GM21529 (cell line): ENCODE measurements around the gene HTR1B.

Experiments used
- ATAC-seq: cut with Tn5 transposase; IDR thresholded peaks from one replicate; pipeline ENCODE4 v1.9.1; 2021; ENCODE audit not compliant: unreplicated experiment

The HTR1B gene

GRCh38 chr6:77456531-77457248, 6.6 kb downstream of the HTR1B start:
- no peak for ATAC-seq

GRCh38 chr6:77455271-77455670, 8.0 kb downstream of the HTR1B start:
- no peak for ATAC-seq

GRCh38 chr6:77454386-77454785, 8.9 kb downstream of the HTR1B start:
- ATAC-seq, result no peak

- ATAC-seq, result no peak
Observed at GRCh38 chr6:77451466-77451865, 11.8 kb downstream of the HTR1B start.

GRCh38 chr6:77450924-77451323, 12.4 kb downstream of the HTR1B start:
- no peak for ATAC-seq

- no peak for ATAC-seq
Observed at GRCh38 chr6:77448546-77448945, 14.7 kb downstream of the HTR1B start.

GRCh38 chr6:77447254-77447653, 16.0 kb downstream of the HTR1B start:
- no peak for ATAC-seq

- no peak for ATAC-seq
Observed at GRCh38 chr6:77446249-77446648, 17.0 kb downstream of the HTR1B start.

- no peak for ATAC-seq
Observed at GRCh38 chr6:77445214-77445613, 18.1 kb downstream of the HTR1B start.

GRCh38 chr6:77440206-77440976, 22.9 kb downstream of the HTR1B start:
- no peak for ATAC-seq

- no peak for ATAC-seq
Observed at GRCh38 chr6:77433888-77434287, 29.4 kb downstream of the HTR1B start.

- ATAC-seq, result no peak
Observed at GRCh38 chr6:77430504-77430903, 32.8 kb downstream of the HTR1B start.

GRCh38 chr6:77425671-77426070, 37.6 kb downstream of the HTR1B start:
- no peak for ATAC-seq

GRCh38 chr6:77425216-77425615, 38.1 kb downstream of the HTR1B start:
- no peak for ATAC-seq

- ATAC-seq, result no peak
Observed at GRCh38 chr6:77424761-77425160, 38.5 kb downstream of the HTR1B start.

GRCh38 chr6:77416839-77417238, 46.5 kb downstream of the HTR1B start:
- no peak for ATAC-seq

- ATAC-seq, result peak; percentile 58
Observed at GRCh38 chr6:77415706-77416105, 47.6 kb downstream of the HTR1B start.
